ENCODE results near the gene ECPAS.

ECPAS gene

GRCh38 chr9:111458139-111459009, 25.8 kb downstream of the ECPAS start:
- H3K36me3 ChIP-seq (ENCODE audit: low read length): no peaks in the 10 kb centered on the region
- H3K4me2 ChIP-seq (ENCODE audit: low read depth, low read length, poor library complexity, severe bottlenecking): no peak overlapping the region
- H3K9me3 ChIP-seq (ENCODE audit: insufficient read depth, low read length): peaks cover 5% of the 10 kb centered on the region; the same call in 1 of the 2 replicates
- no peaks in the 10 kb centered on the region; the same call in 1 of the 2 replicates for H4K20me1 ChIP-seq (ENCODE audit: low read depth, low read length)
- no peak overlapping the region for H3K27ac ChIP-seq (ENCODE audit: low read depth, low read length)
- no peaks in the 10 kb centered on the region for H3F3A ChIP-seq (ENCODE audit: insufficient read depth)
- H3K4me3 ChIP-seq (ENCODE audit: insufficient read depth, low read length, poor library complexity, severe bottlenecking): no peak overlapping the region
- H3K79me2 ChIP-seq (ENCODE audit: insufficient read depth, low read length): peaks cover 51% of the 10 kb centered on the region
- no peak for TF ChIP-seq CTCF (IDR thresholded peaks at IDR 0.05; ENCODE audit: insufficient read depth, low read length, poor library complexity, severe bottlenecking)
- TF ChIP-seq EZH2phosphoT487 (conservative IDR thresholded peaks at IDR 0.05; ENCODE audit: low read length): no peak
- no peaks in the 10 kb centered on the region for H3K9me2 ChIP-seq (replicated peaks; ENCODE audit: insufficient read depth, low read length)
- no peak overlapping the region for H2AFZ ChIP-seq (ENCODE audit: low read depth, low read length, severe bottlenecking)
- H3K9ac ChIP-seq (ENCODE audit: low read length): no peak overlapping the region
- H3K27me3 ChIP-seq (ENCODE audit: low read length): no peaks in the 10 kb centered on the region

- Histone ChIP-seq H3K9me2 (replicated peaks; ENCODE audit: insufficient read depth, low read length) (no peaks in the 10 kb centered on the region), H3F3A (ENCODE audit: insufficient read depth) (no peaks in the 10 kb centered on the region), H3K27ac (ENCODE audit: low read depth, low read length) (no peak overlapping the region), H3K9me3 (ENCODE audit: insufficient read depth, low read length) (peaks cover 3% of the 10 kb centered on the region; the same call in 1 of the 2 replicates), H2AFZ (ENCODE audit: low read depth, low read length, severe bottlenecking) (no peak overlapping the region), H3K79me2 (ENCODE audit: insufficient read depth, low read length) (peaks cover 53% of the 10 kb centered on the region), H3K4me2 (ENCODE audit: low read depth, low read length, poor library complexity, severe bottlenecking) (no peak overlapping the region), H4K20me1 (ENCODE audit: low read depth, low read length) (no peaks in the 10 kb centered on the region; the same call in 1 of the 2 replicates), H3K36me3 (ENCODE audit: low read length) (no peaks in the 10 kb centered on the region), H3K4me3 (ENCODE audit: insufficient read depth, low read length, poor library complexity, severe bottlenecking) (no peak overlapping the region), H3K27me3 (ENCODE audit: low read length) (no peaks in the 10 kb centered on the region), H3K9ac (ENCODE audit: low read length) (no peak overlapping the region)
- TF ChIP-seq CTCF (IDR thresholded peaks at IDR 0.05; ENCODE audit: insufficient read depth, low read length, poor library complexity, severe bottlenecking) (no peak), EZH2phosphoT487 (conservative IDR thresholded peaks at IDR 0.05; ENCODE audit: low read length) (no peak)
These were observed 27.7 kb downstream of the ECPAS start for GRCh38 chr9:111456529-111456928.

DNA sequence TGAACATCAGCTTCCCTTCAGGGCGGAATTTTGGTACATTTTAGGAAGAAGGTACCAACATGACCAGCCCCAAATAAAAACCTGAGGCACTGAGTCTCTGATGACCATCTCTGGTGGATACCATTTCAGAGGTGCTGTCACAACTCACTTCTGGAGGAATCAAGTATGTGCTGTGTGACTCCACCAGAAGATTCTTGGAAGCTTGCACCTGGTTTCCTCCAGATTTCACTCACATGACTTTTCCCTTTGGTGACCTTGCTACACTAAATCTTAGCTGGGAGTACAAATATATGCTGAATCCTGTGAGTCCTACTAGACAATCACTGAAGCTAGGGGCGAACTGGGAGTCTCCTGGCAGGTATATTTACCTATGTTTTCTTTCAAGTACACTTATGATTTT, 28.5 kb downstream of the ECPAS start:
- no peaks in the 10 kb centered on the region for H3K36me3 ChIP-seq (ENCODE audit: low read length)
- H4K20me1 ChIP-seq (ENCODE audit: low read depth, low read length): no peaks in the 10 kb centered on the region; the same call in 1 of the 2 replicates
- H3K9me2 ChIP-seq (replicated peaks; ENCODE audit: insufficient read depth, low read length): no peaks in the 10 kb centered on the region
- no peak overlapping the region for H3K4me2 ChIP-seq (ENCODE audit: low read depth, low read length, poor library complexity, severe bottlenecking)
- no peak overlapping the region for H2AFZ ChIP-seq (ENCODE audit: low read depth, low read length, severe bottlenecking)
- peaks cover 44% of the 10 kb centered on the region for H3K79me2 ChIP-seq (ENCODE audit: insufficient read depth, low read length)
- H3K27me3 ChIP-seq (ENCODE audit: low read length): no peaks in the 10 kb centered on the region
- no peaks in the 10 kb centered on the region for H3K9me3 ChIP-seq (ENCODE audit: insufficient read depth, low read length)
- no peak overlapping the region for H3K9ac ChIP-seq (ENCODE audit: low read length)
- TF ChIP-seq EZH2phosphoT487 (conservative IDR thresholded peaks at IDR 0.05; ENCODE audit: low read length) (no peak), CTCF (IDR thresholded peaks at IDR 0.05; ENCODE audit: insufficient read depth, low read length, poor library complexity, severe bottlenecking) (no peak)
- H3K4me3 ChIP-seq (ENCODE audit: insufficient read depth, low read length, poor library complexity, severe bottlenecking): no peak overlapping the region
- H3K27ac ChIP-seq (ENCODE audit: low read depth, low read length): no peak overlapping the region
- H3F3A ChIP-seq (ENCODE audit: insufficient read depth): no peaks in the 10 kb centered on the region

Data from SU-DHL-6 (cell line).